Activated CD4-positive, alpha-beta T cell treated with anti-CD3 and anti-CD28 coated beads, Interleukin-2, amount 50 U/mL, for 1 hour (primary cell): ENCODE results near the gene TST.
"Not testable (repeated sequence)": the region's sequence is repeated elsewhere in the genome, so short reads cannot be mapped to it uniquely, and the experiment has no call there.

ENCODE experiments used
- DNase-seq: peaks from one replicate; pipeline ENCODE4 v3.0.0-alpha.2; 2020

The TST gene

DNA sequence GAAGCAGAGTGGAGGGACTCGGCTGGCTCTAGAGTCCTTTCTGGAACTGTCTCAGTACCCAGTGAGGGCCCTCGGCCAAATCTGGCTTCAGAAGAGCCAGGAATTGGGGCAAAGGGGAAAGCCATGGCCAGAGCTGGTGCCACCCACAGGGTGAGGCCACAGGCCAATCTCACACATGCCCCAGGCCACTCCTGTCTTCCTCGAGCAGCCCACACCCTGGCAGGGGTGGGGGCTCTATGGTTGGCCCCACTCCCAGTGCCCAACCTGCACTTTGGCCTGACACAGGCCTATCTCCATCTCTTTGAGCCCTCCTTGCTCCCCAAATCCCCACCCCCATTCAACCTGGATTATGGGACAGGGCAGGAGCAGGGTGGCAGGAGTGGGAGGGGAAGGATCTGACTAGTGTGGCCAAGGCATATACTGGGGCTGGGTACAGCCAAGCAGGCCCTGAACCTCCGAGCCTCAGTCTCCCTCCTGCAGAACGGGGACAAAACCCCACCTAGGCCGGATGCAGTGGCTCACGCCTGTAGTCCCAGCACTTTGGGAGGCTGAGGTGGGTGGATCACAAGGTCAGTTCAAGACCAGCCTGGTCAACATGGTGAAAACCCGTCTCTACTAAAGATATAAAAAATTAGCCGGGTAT lies 6.9 kb downstream of the TST start:
- DNase-seq, result no peak

DNA sequence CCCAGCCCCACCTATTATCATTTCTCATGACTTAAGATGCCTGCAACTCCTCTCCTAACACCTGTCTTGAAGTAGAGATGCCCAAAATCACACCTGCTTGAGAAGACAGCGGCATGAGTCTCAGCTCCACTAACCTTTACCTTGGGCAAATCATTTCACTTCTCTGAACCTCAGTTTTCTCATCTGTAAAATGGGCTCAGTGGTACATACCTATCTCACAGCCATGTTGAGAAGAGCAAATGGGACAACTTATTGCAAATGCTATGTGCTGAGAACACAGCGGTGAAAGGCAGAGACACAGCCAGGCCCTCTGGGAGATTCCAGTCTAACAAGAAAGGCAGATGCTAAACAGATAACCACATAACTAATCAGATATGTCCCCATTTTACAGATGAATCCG lies 7.8 kb downstream of the TST start:
- DNase-seq, result no peak

DNA sequence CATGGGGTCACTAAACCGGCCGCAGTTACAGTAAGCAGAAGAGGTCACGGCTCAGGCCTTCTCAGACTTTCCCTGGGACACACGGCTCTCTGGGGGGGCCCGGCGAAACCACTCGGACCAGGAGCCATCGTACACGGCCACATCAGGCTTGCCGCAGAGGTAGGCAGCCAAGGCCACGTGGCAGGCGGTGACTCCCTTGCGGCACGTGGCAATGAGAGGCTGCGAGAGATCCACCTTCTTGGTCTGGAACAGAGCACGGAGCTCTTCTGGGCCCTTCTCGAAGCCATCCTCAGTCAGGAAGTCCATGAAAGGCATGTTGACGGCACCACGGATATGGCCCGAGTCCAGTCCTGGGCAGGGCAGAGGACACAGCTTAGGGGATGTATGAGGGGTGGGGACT lies 8.3 kb downstream of the TST start:
- DNase-seq, result no peak

DNA sequence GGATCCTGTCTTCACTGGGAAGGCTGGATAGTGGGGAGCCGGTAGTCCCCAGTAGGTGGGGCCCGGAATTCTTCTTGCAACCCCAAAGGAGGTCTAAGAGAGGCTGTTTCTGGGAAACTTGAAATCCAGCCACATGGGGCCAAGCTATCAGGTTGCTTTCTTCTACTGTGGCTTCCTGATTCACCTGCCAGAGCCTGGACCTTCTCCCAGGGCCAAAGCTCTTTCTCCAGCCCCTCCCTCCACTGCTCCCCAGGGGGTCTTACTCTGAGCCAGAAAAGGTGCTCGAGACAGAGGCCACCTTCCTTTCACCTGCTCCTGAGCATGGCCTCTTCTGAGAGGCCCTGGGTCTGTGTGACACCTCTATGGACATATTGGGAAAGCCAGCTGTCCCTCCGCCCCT lies 9.1 kb downstream of the TST start:
- DNase-seq, result no peak

DNA sequence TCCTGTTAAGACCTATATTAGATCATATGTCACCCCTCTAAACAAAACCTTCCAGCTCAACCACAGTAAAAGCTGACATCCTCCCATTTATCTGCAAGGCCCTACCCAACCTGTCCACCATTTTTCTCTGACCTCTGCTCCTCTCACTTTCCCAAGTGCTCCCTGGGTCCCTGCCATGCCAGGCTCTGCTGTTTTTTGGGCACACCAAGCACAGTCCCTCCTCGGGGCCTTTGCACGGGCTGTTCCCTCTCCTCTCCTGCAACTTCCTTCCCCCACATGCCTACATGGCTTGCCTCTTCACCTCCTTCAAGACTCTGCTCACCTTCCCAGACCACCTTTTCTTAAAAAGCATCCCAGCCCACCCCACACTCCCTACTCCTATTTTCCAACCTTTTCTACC lies 9.8 kb downstream of the TST start:
- no peak for DNase-seq

DNA sequence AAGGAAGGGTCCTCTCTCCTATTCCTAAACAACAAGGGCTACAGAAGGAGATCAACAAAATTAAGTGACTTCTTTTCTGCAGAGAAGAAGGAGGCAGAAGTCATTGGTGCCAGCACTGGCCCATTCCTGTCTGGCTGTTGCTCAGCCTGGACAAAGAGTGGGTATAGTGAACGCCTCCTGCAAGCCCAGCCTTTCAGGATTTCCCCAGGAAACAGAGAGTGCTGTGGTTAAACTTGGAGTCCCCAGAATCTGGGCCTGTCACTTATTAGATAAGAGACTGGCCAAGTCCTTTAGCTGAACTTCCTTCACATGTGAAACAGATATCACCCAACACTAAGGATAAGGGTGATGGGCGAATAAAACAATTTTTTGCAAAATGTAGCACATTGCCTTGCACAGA lies 10.9 kb downstream of the TST start:
- no peak for DNase-seq

DNA sequence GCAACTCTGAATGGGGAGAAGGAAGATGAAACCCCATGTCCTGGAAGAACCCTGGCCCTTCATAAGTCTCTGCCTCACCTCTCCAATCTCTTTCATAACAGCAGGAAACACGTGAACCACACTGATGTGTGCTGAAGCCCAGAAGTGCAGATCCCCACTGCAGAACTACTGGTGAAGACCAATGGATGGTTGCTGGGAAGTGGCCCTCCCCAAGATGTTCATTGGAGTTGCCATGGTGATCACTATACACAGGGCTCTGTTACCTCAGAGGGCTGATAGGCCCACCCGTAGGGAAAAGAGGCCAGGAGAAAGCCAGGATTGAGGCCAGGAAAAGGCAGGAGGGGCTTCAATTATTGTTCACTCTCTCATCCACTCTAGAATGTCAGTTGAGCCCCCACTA lies 11.6 kb downstream of the TST start:
- no peak for DNase-seq

DNA sequence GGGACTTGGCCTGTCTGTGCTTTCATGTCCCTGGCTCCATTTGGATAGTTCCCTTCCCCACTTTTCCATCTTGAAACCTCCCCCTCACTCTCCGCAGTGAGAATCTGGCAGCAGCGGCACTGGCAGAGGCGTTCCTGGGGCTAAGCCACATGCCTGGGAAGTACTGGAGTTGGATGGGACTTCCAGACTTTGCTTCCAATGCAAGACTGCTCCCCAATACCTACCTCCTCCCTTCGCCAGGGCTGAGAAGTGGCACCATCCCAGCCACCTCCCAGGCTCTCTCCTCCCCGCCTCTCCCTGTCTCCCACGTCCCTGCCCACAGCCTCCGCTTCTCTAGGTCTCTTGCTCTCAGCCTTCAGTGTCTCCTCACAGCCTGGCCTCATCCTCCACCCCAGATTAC lies 16.6 kb downstream of the TST start:
- no peak for DNase-seq

DNA sequence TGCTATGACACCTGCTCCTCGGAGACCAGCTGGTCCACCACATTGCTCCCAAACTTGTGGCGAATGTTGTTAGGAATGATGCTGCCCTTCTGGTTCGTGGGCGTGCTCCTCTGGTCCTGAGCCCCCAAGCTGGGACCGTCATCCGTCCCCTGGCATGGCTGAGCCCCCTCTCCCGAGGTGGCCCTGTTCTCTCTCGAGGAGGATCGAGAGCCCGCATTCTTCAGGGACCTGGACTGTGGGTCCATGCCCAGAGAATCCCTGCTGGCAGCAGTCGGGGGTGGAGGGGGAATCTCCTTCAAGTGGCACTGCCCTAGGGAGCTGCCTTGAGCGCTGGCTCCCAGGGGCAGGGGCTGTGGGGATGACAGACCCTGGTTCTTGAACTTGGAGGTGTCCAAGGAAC lies 17.4 kb downstream of the TST start:
- DNase-seq, result no peak

DNA sequence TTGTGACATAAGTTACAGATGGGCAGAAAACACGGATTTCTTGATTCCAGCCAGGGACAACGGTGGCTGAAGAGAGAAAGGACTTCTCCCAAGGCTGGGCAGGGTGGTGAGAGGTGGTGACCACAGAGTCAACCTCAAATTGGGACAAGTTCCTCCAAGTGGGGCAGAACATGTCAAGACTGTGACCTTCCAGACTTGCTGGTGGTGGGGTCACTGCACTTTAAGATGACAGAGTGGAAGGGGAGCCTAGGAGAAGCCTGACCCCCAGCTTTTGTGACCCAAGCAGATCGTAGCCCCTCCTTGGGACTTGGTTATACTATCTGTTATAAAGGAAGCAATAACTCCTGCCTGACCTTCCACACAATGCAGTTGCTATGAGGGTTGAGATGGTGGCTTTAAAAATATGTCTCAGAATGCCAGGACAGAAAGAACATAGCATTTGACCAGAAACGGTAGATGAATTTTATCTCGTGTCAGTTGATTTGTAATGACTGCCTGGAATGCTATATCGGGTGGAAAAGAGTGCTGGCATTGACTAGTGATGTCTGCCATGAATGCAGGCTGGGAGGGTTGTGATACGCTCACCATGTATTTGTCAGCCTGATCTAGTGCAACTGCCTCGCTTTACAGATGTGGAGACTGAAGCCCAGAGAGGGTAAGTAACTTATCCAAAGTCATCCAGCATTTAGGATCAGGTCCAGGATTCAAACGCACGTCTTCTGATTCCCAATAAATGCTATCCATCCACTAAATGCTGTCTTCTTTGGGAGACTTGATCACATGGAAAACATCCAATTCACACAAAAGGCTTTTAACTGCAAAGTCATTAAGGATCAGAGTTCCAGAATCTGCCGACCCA lies 18.3 kb downstream of the TST start:
- no peak for DNase-seq

DNA sequence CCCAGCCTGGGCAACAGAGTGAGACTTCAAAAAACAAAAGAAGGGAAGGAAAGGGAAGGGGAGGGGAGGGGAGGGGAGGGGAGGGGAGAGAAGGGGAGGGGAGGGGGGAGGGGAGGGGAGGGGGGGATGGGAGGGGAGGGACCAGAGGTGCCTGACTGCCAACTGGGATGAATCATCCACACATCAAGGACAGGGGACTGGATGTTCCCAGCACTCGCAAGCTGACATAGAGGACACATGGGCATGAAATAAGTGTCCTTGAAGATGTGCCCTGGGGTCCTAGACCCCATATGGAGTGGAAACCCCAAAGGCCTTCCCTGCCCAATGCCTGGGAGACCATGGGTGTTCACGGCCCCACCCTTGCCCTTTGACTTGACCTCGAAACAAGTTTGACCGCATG lies 19.8 kb downstream of the TST start:
- no peak for DNase-seq

DNA sequence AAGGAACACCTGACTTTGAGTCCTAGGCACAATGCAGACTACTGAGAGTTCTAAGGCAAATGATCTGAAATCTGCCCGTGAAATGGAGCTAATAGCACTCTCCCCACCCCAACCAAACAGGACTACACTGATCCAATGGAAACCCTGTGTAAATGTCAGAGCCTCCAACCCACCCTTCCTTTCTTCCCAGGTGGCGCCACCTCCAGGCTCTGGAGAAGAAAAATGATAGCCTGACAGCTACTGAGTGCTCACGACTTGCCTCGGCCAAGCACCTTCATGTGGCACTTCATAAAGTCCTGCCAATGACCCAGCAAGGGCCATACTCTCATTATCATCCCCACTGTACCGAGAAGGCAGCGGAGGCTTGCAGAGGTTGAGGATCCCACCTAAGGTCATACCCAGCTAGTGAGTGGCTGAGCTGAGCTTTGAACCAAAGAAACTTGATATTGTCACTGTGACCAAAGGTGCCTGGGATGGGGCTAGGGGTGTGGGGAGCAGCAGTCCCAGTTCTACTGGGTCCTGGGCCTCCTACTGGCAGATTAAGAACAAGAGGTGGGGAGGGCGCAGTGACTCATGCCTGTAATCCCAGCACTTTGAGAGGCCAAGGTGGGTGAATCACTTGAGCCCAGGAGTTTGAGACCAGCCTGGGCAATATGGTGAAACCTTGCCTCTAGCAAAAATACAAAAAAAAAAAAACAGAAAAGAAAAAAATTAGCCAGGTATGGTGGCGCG lies 20.5 kb downstream of the TST start:
- DNase-seq, result no peak

DNA sequence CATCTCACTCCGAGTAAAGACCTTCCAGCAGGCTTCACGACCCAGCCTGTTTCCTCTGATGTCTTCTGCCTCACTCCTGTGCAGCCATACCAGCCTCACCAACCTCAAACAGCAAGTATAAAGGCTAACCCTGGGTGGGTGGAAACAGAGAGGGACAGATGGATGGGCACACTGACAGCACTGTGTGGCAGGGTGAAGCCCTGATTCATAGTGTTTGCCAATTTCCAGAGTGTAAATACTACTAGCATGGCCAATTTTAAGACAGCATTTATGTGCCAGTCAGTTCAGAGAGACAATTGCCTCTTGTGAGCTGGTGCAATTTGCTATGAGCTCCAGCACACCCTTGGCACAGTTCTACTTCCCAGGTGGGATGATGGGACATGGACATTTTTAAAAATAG lies 21.5 kb downstream of the TST start:
- no peak for DNase-seq

DNA sequence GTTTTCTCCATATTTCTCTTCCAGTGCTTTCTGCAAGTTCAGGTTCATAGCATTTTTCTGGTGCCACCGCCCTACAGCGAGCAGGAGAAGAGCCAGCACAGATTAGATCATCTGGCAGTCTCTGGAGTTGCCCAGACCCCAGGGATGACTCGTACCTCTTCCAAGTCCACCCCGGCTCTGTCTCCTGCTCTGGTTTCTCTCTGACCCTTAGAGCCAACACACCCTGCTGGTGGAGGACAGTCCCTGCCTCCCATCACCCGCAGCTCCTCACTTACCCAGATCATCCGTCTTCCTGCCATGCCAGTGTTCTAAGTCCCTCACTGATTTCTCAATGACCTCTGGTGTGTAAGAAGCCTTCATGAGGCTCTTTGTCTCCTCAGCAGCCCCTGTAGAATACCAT lies 28.0 kb downstream of the TST start:
- no peak for DNase-seq

DNA sequence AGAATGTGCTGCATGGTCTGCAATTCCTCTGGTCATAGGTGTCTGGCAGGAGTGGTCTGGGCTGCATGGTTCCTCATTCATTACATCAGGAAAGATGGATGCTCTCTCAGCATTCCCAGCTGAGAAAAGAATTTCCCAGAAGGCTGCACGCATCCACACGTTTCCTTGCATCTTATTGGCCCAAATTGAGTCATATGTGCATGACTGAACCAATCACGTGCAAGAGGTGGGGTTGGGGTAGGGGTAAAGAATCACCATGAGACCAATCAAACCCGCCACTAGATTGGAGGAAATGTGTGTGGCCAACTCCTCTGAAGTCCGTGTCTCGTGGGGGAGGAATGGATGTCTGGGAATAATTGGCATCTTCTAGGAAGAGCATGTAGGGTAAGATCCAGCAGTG lies 28.8 kb downstream of the TST start:
- DNase-seq, result no peak

DNA sequence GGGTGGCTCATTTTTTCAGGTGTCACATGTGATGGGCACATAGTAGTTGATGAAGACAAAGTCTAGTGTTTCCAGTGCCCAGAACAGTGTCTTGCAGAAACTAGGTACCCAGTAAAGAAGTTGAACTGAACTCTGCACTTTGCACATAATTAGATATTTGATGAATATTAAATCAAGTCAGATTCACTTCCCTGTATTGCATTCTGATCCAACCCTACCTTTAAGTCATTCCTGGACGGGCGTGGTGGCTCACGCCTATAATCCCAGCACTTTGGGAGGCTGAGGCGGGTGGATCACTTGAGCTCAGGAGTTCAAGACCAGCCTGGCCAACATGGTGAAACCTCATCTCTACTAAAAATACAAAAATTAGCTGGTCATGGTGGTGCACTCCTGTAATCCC lies 30.2 kb downstream of the TST start:
- DNase-seq, result not testable (repeated sequence)

DNA sequence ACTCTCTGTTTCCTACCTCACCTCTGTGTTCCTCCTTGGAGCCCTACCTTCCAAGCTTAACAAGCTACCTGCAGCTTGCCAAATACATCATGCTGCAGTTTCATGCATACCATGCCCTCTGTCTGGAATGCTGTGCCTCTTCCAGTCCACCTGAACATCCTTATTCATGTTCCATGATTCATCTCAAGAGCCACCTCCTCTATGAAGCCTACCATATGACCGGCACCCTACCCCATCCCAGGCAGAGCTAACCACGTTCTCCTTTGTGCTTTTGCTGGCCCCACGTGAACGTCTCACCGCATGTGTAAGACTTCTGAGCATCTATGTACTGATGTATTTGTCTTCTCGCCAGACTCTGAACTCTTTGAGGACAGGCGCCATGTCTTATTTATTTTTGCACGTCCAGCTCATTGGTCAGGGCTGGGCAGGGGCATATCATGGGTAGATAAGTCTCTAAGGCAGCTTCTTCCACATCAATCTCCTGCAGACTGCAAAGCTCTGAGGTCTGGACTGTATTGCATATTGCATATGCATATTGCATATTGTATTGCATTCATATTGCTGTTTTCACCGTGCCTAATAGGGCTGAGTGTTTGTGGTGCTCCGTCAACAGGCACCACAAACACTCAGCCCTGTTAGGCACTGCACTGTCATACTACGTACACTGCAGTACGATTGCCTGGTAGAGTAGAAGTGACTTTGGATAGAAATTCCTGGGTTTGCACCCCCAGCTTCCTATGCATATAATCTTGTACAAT lies 31.0 kb downstream of the TST start:
- DNase-seq, result no peak

DNA sequence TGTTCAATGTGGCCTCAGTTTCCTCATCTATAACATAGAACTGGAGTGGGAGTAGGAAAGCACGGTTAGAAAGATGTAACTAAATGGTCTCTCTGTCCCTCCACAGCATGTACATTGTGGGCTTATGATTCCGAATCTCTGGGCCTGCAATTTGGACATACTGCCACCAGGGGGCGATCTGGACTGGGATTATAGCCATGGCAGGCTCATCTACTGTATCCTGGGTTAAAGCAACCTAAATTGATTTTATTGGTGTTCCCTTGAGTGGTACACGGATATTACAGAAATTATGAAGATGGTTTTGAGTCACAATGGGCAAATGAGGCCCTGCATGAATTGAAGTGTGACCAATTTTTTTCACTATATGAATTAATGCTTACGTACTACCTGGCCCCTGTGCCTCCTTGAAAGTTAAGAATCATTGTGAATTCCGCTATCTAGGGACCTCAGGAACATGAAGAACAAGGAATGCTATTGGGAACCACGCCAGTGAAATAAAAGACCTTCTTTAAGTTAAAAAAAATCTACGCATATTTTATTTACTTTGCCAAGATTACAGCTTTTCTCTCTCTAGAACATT lies 32.9 kb downstream of the TST start:
- no peak for DNase-seq

DNA sequence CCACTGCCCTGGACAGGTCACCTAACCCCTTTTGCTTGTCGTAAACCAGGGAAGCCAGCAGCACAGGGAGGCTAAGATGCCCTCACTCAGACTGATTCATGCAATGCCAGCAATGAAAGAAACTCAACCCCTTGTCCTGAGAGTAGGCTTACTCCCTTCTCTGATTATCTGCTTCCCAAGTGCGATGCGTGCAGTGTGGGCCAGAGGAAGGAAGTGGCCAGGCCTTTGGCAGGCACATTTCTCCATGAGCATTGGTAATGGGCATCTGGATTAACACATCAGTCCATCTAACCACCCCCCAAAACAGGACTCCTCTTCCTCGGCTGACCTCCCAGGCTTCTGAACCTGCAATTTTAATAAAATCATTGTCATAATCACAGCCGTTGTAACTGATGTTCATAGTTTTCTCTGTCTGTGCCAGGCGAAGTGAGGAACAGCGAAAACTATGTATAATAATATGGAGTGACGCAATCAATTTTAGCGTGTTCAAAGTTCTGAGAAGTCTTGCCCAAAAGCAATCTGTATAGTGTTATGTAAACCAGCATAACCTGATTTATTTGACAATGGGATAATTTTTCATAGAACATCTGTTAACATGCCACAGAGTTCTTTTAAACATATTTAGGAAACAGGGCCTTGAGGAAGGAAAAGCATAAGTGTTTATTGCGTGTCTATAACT lies 33.9 kb downstream of the TST start:
- no peak for DNase-seq

DNA sequence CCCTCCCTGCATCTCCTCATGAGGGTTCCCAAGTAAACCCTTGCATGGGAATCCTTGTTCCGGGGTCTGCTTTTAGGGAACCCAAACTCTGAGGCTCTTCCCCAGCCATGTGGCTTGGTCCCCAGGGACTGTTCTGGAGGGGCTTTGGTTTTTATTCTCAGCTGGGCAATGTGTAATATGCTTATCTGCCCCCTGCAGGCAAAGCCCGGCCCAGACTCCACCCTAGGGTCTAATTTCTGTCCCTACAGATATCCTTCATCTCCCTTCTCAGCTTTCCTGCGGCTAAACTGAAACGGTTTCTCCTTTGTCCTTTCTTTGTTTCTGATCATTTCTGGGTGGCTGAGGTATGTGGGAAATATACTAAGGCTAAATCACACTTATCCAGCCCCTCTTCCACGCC lies 37.1 kb downstream of the TST start:
- no peak for DNase-seq

DNA sequence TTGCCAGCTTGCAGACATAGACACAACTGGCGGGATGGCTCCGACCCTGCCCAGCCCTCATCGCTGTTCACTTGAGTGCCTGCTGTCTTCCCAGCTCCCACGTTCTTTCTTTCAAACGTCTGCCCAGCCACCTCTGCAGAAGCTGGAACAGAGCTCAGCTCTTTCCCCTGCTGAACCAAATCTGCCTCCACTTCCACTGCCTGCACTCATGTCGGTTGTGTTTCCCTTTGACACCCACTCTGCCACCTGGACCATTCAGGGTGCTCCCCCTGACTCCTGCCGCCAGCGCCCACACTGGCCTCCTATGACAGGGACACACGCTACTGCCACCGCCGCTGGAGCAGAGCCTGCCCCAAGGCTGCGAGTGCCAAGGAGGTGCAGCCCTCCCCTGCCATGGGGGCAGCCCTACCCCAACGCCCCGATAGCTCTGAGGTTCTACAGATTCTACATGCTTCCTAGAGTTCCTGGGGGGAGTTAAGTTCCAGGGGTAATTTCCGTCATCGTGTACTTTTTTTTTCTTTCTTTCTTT lies 37.9 kb downstream of the TST start:
- no peak for DNase-seq
